GM23338 (cell line): Measurements from ENCODE around the gene COG7. TPM values are rescaled to one million over a fixed set of nuclear protein-coding genes. Genes with fewer than 3 reads are reported as not detected.

Experiments used
- ATAC-seq: fragments of 200-7000 bp; cut with Tn5 transposase; 3 replicates; pipeline ENCODE4 v1.9.1; 2020
- DNase-seq: peaks from one replicate; pipeline ENCODE4 v3.0.0-alpha.2; 2015; ENCODE audit warnings: low spot score
- H2AFZ ChIP-seq: fragments of 200-600 bp; sonication (generic); 2 replicates; pipeline ENCODE4 v1.8.0; 2016; ENCODE audit warnings: antibody characterized with exemption, mild to moderate bottlenecking, moderate library complexity
- H3F3A ChIP-seq: fragments of 200-600 bp; sonication (generic); replicated peaks from 2 replicates; pipeline ENCODE4 v1.8.0; 2017; ENCODE audit warnings: antibody characterized with exemption, mixed run types, low read depth
- H3K27ac ChIP-seq: fragments of 200-600 bp; sonication (generic); 2 replicates; pipeline ENCODE4 v1.6.1; 2016; ENCODE audit warnings: low read depth
- H3K27me3 ChIP-seq: fragments of 200-600 bp; sonication (generic); 2 replicates; pipeline ENCODE4 v1.8.0; 2016; ENCODE audit warnings: mild to moderate bottlenecking, mixed run types, moderate library complexity; ENCODE audit not compliant: insufficient read depth
- H3K36me3 ChIP-seq: fragments of 200-600 bp; sonication (generic); 2 replicates; pipeline ENCODE4 v1.8.0; 2016; ENCODE audit warnings: mild to moderate bottlenecking; ENCODE audit not compliant: insufficient read depth
- H3K4me1 ChIP-seq: fragments of 200-600 bp; sonication (generic); 2 replicates; pipeline ENCODE4 v1.8.0; 2016; ENCODE audit warnings: mild to moderate bottlenecking, moderate library complexity; ENCODE audit not compliant: insufficient read depth
- H3K4me2 ChIP-seq: fragments of 200-600 bp; sonication (generic); 2 replicates; pipeline ENCODE4 v1.7.1; 2017; ENCODE audit warnings: mixed run types
- H3K4me3 ChIP-seq: fragments of 200-600 bp; sonication (generic); 2 replicates; pipeline ENCODE4 v1.6.1; 2016; ENCODE audit warnings: mixed run types
- H3K79me2 ChIP-seq: fragments of 200-600 bp; sonication (generic); replicated peaks from 2 replicates; pipeline ENCODE4 v1.8.0; 2017; ENCODE audit warnings: mild to moderate bottlenecking; ENCODE audit not compliant: insufficient read depth
- H3K9me2 ChIP-seq: fragments of 200-600 bp; sonication (generic); 2 replicates; pipeline ENCODE4 v1.8.0; 2017; ENCODE audit not compliant: insufficient read depth
- H4K20me1 ChIP-seq: fragments of 200-600 bp; sonication (generic); replicated peaks from 2 replicates; pipeline ENCODE4 v1.8.0; 2017; ENCODE audit warnings: mild to moderate bottlenecking; ENCODE audit not compliant: insufficient read depth
- H3K27ac Mint-ChIP-seq: 2 replicates; pipeline ENCODE4 v1.8.0; 2020; ENCODE audit warnings: inconsistent platforms, mild to moderate bottlenecking, moderate library complexity, mixed read lengths
- H3K27me3 Mint-ChIP-seq: 3 replicates; pipeline ENCODE4 v1.8.0; 2022; ENCODE audit warnings: low read depth, mild to moderate bottlenecking, moderate library complexity, mixed read lengths, inconsistent platforms; ENCODE audit not compliant: insufficient read depth, poor library complexity
- H3K36me3 Mint-ChIP-seq: 3 replicates; pipeline ENCODE4 v1.8.0; 2021; ENCODE audit warnings: low read depth, mild to moderate bottlenecking, inconsistent platforms, moderate library complexity, mixed read lengths
- H3K4me1 Mint-ChIP-seq: 3 replicates; pipeline ENCODE4 v1.8.0; 2020; ENCODE audit warnings: mild to moderate bottlenecking, inconsistent platforms, mixed read lengths
- H3K4me3 Mint-ChIP-seq: 3 replicates; pipeline ENCODE4 v1.8.0; 2021; ENCODE audit warnings: moderate library complexity, mild to moderate bottlenecking, inconsistent platforms, mixed read lengths
- H3K9me3 Mint-ChIP-seq: 3 replicates; pipeline ENCODE4 v1.8.0; 2020; ENCODE audit warnings: moderate library complexity, mild to moderate bottlenecking, inconsistent platforms, mixed read lengths
- CREB1 ChIP-seq: fragments of 250-450 bp; sonication (Bioruptor Pico); IDR thresholded peaks from 2 replicates; pipeline ENCODE4 v1.5.0; 2020; ENCODE audit warnings: low read depth, mild to moderate bottlenecking, moderate library complexity
- ETS1 ChIP-seq: IDR thresholded peaks from 2 replicates; pipeline ENCODE4 v1.6.1; 2016; ENCODE audit warnings: antibody characterized with exemption
- EZH2 ChIP-seq: fragments of 200-600 bp; sonication (generic); IDR thresholded peaks from one replicate; pipeline ENCODE4 v1.8.0; 2017; ENCODE audit warnings: antibody characterized with exemption, mild to moderate bottlenecking, low read depth; ENCODE audit not compliant: unreplicated experiment
- EZH2phosphoT487 ChIP-seq: fragments of 200-600 bp; sonication (generic); IDR thresholded peaks from one replicate; pipeline ENCODE4 v1.8.1; 2018; ENCODE audit warnings: antibody characterized with exemption; ENCODE audit not compliant: unreplicated experiment
- JUNB ChIP-seq: IDR thresholded peaks from one replicate; pipeline ENCODE4 v1.6.1; 2016; ENCODE audit warnings: antibody characterized with exemption; ENCODE audit not compliant: unreplicated experiment
- NANOG ChIP-seq: IDR thresholded peaks from 2 replicates; pipeline ENCODE4 v1.6.1; 2016; ENCODE audit warnings: antibody characterized with exemption, borderline replicate concordance
- POLR2AphosphoS5 ChIP-seq: IDR thresholded peaks from 2 replicates; pipeline ENCODE4 v1.6.1; 2016; ENCODE audit warnings: antibody characterized with exemption, low read depth
- STAT1 ChIP-seq: IDR thresholded peaks from one replicate; pipeline ENCODE4 v1.6.1; 2016; ENCODE audit warnings: antibody characterized with exemption; ENCODE audit not compliant: unreplicated experiment
- ZNF114 ChIP-seq: fragments of 250-450 bp; sonication (Bioruptor Pico); IDR thresholded peaks from 2 replicates; pipeline ENCODE4 v1.5.0; 2020; ENCODE audit warnings: mild to moderate bottlenecking, moderate library complexity
- ZNF331 ChIP-seq: fragments of 250-450 bp; sonication (Bioruptor Pico); IDR thresholded peaks from 2 replicates; pipeline ENCODE4 v1.5.0; 2020; ENCODE audit warnings: low read depth, mild to moderate bottlenecking, moderate library complexity
- ZNF462 ChIP-seq: fragments of 250-450 bp; sonication (Bioruptor Pico); IDR thresholded peaks from 2 replicates; pipeline ENCODE4 v1.5.0; 2020; ENCODE audit warnings: mild to moderate bottlenecking, moderate library complexity
- polyA plus RNA-seq: library from polyadenylated mRNA; unstranded; fragments of >200 nt; fragmentation: Nextera tagmentation; extraction: Ambion mirVana; gene quantifications from 2 replicates; pipeline ENCODE4 v1.2.1, GENCODE V29; 2016
- total RNA-seq: library from RNA; depleted of rRNA; stranded (reverse); fragments of >200 nt; shearing (Covaris generic); gene quantifications from 2 replicates; pipeline ENCODE4 v1.2.3, GENCODE V29; 2014
- TF ChIP-seq, protein P1 (sequence below): IDR thresholded peaks from one replicate; pipeline ENCODE4 v1.6.1; 2018; ENCODE audit warnings: antibody characterized with exemption; ENCODE audit not compliant: unreplicated experiment
- TF ChIP-seq, protein P2 (sequence below), 2 experiments: fragments of 200-600 bp in 1 of 2; sonication (generic) in 1 of 2; conservative IDR thresholded peaks; 2 replicates each; pipeline versions ENCODE4 v1.5.1 to v1.6.1; 2016 to 2017; ENCODE audit warnings: antibody characterized with exemption in 2 of 2, low read depth in 2 of 2, mild to moderate bottlenecking in 2 of 2, moderate library complexity in 1 of 2

COG7 gene
- total and polyA plus RNA-seq, 2 experiments from 2014 or later, result 9.2 to 20.0 TPM

- H2AFZ ChIP-seq, result no peak overlapping the region
- DNase-seq (no peak), ATAC-seq (no peak)
- Mint-ChIP-seq H3K4me3 (no peak overlapping the region), H3K4me1 (peaks cover 26% of the 10 kb centered on the region), H3K9me3 (no peaks in the 10 kb centered on the region), H3K27me3 (peaks cover 3% of the 10 kb centered on the region), H3K27ac (no peak overlapping the region), H3K36me3 (peaks cover 30% of the 10 kb centered on the region)
- peaks cover 23% of the 10 kb centered on the region for H3K4me1 ChIP-seq
- H3K27ac ChIP-seq, result no peak overlapping the region
- no peak overlapping the region for H3K4me3 ChIP-seq
- peaks cover 12% of the 10 kb centered on the region for H3K36me3 ChIP-seq
- no peaks in the 10 kb centered on the region for H3K27me3 ChIP-seq
- no peaks in the 10 kb centered on the region for H3F3A ChIP-seq
- H3K4me2 ChIP-seq, result no peak overlapping the region
- no peak for TF ChIP-seq POLR2AphosphoS5
- no peak for TF ChIP-seq NANOG
- TF ChIP-seq STAT1, result no peak
- no peak for TF ChIP-seq ETS1
- no peak for TF ChIP-seq EZH2
- no peak for TF ChIP-seq CREB1 (CRISPR knock-in tag)
- TF ChIP-seq, protein P1, sequence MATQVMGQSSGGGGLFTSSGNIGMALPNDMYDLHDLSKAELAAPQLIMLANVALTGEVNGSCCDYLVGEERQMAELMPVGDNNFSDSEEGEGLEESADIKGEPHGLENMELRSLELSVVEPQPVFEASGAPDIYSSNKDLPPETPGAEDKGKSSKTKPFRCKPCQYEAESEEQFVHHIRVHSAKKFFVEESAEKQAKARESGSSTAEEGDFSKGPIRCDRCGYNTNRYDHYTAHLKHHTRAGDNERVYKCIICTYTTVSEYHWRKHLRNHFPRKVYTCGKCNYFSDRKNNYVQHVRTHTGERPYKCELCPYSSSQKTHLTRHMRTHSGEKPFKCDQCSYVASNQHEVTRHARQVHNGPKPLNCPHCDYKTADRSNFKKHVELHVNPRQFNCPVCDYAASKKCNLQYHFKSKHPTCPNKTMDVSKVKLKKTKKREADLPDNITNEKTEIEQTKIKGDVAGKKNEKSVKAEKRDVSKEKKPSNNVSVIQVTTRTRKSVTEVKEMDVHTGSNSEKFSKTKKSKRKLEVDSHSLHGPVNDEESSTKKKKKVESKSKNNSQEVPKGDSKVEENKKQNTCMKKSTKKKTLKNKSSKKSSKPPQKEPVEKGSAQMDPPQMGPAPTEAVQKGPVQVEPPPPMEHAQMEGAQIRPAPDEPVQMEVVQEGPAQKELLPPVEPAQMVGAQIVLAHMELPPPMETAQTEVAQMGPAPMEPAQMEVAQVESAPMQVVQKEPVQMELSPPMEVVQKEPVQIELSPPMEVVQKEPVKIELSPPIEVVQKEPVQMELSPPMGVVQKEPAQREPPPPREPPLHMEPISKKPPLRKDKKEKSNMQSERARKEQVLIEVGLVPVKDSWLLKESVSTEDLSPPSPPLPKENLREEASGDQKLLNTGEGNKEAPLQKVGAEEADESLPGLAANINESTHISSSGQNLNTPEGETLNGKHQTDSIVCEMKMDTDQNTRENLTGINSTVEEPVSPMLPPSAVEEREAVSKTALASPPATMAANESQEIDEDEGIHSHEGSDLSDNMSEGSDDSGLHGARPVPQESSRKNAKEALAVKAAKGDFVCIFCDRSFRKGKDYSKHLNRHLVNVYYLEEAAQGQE, result no peak
- no peak for TF ChIP-seq ZNF462 (CRISPR knock-in tag)
- no peak for TF ChIP-seq EZH2phosphoT487
- TF ChIP-seq, protein P2, sequence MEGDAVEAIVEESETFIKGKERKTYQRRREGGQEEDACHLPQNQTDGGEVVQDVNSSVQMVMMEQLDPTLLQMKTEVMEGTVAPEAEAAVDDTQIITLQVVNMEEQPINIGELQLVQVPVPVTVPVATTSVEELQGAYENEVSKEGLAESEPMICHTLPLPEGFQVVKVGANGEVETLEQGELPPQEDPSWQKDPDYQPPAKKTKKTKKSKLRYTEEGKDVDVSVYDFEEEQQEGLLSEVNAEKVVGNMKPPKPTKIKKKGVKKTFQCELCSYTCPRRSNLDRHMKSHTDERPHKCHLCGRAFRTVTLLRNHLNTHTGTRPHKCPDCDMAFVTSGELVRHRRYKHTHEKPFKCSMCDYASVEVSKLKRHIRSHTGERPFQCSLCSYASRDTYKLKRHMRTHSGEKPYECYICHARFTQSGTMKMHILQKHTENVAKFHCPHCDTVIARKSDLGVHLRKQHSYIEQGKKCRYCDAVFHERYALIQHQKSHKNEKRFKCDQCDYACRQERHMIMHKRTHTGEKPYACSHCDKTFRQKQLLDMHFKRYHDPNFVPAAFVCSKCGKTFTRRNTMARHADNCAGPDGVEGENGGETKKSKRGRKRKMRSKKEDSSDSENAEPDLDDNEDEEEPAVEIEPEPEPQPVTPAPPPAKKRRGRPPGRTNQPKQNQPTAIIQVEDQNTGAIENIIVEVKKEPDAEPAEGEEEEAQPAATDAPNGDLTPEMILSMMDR (conservative IDR thresholded peaks at IDR 0.05; ENCODE audit: low read depth in 2 of 2), result no peak
- no peak for TF ChIP-seq ZNF331 (CRISPR knock-in tag)
- TF ChIP-seq JUNB, result no peak
- no peak for TF ChIP-seq ZNF114
- no peaks in the 10 kb centered on the region for H3K79me2 ChIP-seq
- no peaks in the 10 kb centered on the region for H3K9me2 ChIP-seq
- H4K20me1 ChIP-seq, result no peaks in the 10 kb centered on the region
These were observed 47.0 kb downstream of the COG7 start for GRCh38 chr16:23406024-23406423.
